ENCODE measurements around the gene HIGD2A.

Gene HIGD2A

DNA sequence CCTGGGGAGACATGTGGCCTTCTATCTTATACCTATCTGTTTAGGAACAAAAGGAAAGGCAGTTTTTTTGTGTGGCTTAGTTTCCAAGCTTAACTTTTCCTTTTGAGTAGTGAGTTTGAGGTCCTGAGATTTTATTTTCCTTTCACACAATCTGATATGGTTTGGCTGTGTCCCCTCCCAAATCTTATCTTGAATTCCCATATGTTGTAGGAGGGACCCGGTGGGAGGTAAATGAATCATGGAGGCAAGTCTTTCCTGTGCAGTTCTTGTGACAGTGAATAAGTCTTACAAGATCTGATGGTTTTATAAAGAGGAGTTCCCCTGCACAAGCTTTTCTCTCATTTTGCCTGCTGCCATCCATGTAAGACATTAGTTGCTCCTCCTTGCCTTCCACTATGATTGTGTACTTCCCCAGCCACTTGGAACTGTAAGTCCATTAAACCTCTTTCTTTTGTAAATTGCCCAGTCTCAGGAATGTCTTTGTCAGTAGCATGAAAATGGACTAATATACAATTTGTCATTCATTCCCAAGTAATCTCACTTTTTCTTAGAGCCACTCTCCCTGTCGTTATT, 32.5 kb downstream of the HIGD2A start:
- intact Hi-C loops (cut with DNase I; ENCODE audit: low total_unique reads), result no loop called here
- H3K9me3 ChIP-seq, result no peaks in the 10 kb centered on the region
- TF ChIP-seq, protein P1, sequence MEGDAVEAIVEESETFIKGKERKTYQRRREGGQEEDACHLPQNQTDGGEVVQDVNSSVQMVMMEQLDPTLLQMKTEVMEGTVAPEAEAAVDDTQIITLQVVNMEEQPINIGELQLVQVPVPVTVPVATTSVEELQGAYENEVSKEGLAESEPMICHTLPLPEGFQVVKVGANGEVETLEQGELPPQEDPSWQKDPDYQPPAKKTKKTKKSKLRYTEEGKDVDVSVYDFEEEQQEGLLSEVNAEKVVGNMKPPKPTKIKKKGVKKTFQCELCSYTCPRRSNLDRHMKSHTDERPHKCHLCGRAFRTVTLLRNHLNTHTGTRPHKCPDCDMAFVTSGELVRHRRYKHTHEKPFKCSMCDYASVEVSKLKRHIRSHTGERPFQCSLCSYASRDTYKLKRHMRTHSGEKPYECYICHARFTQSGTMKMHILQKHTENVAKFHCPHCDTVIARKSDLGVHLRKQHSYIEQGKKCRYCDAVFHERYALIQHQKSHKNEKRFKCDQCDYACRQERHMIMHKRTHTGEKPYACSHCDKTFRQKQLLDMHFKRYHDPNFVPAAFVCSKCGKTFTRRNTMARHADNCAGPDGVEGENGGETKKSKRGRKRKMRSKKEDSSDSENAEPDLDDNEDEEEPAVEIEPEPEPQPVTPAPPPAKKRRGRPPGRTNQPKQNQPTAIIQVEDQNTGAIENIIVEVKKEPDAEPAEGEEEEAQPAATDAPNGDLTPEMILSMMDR (IDR thresholded peaks at IDR 0.05), result no peak
- H3K4me1 ChIP-seq, result peaks cover 0 to 34% (median 20%) of the 10 kb centered on the region in 4 donors
- H3K27me3 ChIP-seq, result no peaks in the 10 kb centered on the region
- no peaks in the 10 kb centered on the region for H3K36me3 ChIP-seq
- DNase-seq, result no peak
- H3K4me3 ChIP-seq, result no peak overlapping the region
- no peak overlapping the region for H3K27ac ChIP-seq

- Histone ChIP-seq H3K27ac (peak overlapping the region in 1 of 2 donors; percentile 60), H3K27me3 (no peaks in the 10 kb centered on the region), H3K4me1 (peaks cover 0 to 26% (median 11%) of the 10 kb centered on the region in 4 donors), H3K36me3 (no peaks in the 10 kb centered on the region), H3K9me3 (no peaks in the 10 kb centered on the region), H3K4me3 (no peak overlapping the region)
- DNase-seq, result no peak
- TF ChIP-seq, protein P1 (IDR thresholded peaks at IDR 0.05), result no peak
- intact Hi-C loops (cut with DNase I; ENCODE audit: low total_unique reads), result no loop called here
Observed at GRCh38 chr5:176424181-176424580, 35.6 kb downstream of the HIGD2A start.

DNA sequence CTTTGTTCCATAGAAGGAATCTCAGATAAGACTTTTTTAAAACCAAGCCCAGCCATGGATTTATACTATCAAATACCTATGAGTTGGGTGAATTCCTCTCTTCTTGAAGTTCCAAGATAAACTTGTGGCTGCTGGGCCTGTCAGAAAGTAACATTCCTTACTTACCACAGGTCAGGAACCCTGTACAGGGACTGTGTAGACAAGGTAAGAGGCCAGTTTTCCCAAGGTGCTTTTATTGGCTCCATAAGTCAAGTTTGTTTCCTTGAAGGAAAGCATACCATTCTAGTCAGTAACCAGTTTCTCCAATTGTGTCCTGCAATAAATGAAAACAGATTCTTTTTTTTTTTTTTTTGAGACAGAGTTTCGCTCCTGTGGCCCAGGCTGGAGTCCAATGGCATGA, 36.6 kb downstream of the HIGD2A start:
- peak overlapping the region; percentile 7 to 63 for H3K27ac ChIP-seq
- intact Hi-C loops (cut with DNase I; ENCODE audit: low total_unique reads), result no loop called here

GRCh38 chr5:176425791-176426190, 37.2 kb downstream of the HIGD2A start:
- Histone ChIP-seq H3K27me3 (no peaks in the 10 kb centered on the region), H3K4me3 (no peak overlapping the region), H3K4me1 (peaks cover 0 to 26% (median 11%) of the 10 kb centered on the region in 4 donors), H3K9me3 (no peaks in the 10 kb centered on the region), H3K27ac (peak overlapping the region in 1 of 2 donors; percentile 63), H3K36me3 (no peaks in the 10 kb centered on the region)
- intact Hi-C loops (cut with DNase I; ENCODE audit: low total_unique reads), result no loop called here
- TF ChIP-seq, protein P1 (IDR thresholded peaks at IDR 0.05), result no peak
- no peak for DNase-seq

More for the DNA sequence above, 36.6 kb downstream of the HIGD2A start:
- TF ChIP-seq, protein P1 (IDR thresholded peaks at IDR 0.05), result no peak
- Histone ChIP-seq H3K4me3 (no peak overlapping the region), H3K27me3 (no peaks in the 10 kb centered on the region), H3K36me3 (no peaks in the 10 kb centered on the region), H3K4me1 (peaks cover 0 to 26% (median 11%) of the 10 kb centered on the region in 4 donors), H3K9me3 (no peaks in the 10 kb centered on the region)
- no peak for DNase-seq

- Histone ChIP-seq H3K4me3 (no peak overlapping the region), H3K4me1 (peaks cover 0 to 26% (median 11%) of the 10 kb centered on the region in 4 donors), H3K36me3 (no peaks in the 10 kb centered on the region), H3K27me3 (no peaks in the 10 kb centered on the region), H3K9me3 (no peaks in the 10 kb centered on the region), H3K27ac (no peak overlapping the region)
- no peak for DNase-seq
- intact Hi-C loops (cut with DNase I; ENCODE audit: low total_unique reads), result no loop called here
- TF ChIP-seq, protein P1 (IDR thresholded peaks at IDR 0.05), result no peak
Observed at GRCh38 chr5:176426876-176427275, 38.3 kb downstream of the HIGD2A start.
